ENCODE measurements around the gene ERVW-1.
"Not testable (repeated sequence)": the region's sequence is repeated elsewhere in the genome, so short reads cannot be mapped to it uniquely, and the experiment has no call there.

DNA sequence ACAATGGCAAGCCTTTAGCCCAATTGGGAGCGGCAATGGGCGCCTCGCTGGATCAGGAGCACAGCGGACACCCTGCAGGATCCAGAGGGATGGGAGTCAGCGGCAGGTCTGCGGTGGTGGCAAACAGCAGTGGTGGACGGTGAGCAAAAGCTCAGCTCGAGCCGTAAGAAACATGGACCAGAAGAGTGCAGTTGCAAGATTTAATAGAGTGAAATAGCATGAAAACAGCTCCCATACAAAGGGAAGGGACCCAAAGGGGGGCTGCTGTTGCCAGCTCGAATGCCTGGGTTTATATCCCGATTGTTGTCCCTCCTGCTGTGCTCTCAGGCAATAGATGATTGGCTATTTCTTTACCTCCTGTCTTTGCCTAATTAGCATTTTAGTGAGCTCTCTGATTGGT is at the start of gene ERVW-1:
- TF ChIP-seq, protein P1, sequence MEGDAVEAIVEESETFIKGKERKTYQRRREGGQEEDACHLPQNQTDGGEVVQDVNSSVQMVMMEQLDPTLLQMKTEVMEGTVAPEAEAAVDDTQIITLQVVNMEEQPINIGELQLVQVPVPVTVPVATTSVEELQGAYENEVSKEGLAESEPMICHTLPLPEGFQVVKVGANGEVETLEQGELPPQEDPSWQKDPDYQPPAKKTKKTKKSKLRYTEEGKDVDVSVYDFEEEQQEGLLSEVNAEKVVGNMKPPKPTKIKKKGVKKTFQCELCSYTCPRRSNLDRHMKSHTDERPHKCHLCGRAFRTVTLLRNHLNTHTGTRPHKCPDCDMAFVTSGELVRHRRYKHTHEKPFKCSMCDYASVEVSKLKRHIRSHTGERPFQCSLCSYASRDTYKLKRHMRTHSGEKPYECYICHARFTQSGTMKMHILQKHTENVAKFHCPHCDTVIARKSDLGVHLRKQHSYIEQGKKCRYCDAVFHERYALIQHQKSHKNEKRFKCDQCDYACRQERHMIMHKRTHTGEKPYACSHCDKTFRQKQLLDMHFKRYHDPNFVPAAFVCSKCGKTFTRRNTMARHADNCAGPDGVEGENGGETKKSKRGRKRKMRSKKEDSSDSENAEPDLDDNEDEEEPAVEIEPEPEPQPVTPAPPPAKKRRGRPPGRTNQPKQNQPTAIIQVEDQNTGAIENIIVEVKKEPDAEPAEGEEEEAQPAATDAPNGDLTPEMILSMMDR (IDR thresholded peaks at IDR 0.05) = not testable (repeated sequence)
- TF ChIP-seq SIN3A (IDR thresholded peaks at IDR 0.05; ENCODE audit: borderline replicate concordance, insufficient read depth, low read depth, low read length); POLR2AphosphoS5 (IDR thresholded peaks at IDR 0.05; ENCODE audit: low read depth, low read length): not testable (repeated sequence)

All from Panc1 (cell line).